GM12878 (cell line): Measurements from ENCODE around the gene C3orf33. TPM values are rescaled to one million over a fixed set of nuclear protein-coding genes. Genes with fewer than 3 reads are reported as not detected.

Source experiments
- ATAC-seq: fragments of 200-7000 bp; cut with Tn5 transposase; 3 replicates; pipeline ENCODE4 v1.9.1; 2020; ENCODE audit warnings: mild to moderate bottlenecking, moderate library complexity
- BruUV-seq: library from RNA; stranded (reverse); fragments of 400-500 nt; replicated peaks from 2 replicates; lab custom pipeline; 2021; lab: Mats Ljungman, UMichigan
- CTCF ChIA-PET: fragments of 300-600 bp; sonication (Branson Sonifier 250); formaldehyde crosslinking; extraction: SDS; loops from one replicate; lab custom pipeline; 2021; ENCODE audit warnings: inconsistent platforms; lab: Yijun Ruan, JAX
- POLR2A ChIA-PET: fragments of 350-600 bp; formaldehyde crosslinking; extraction: SDS; loops from one replicate; lab custom pipeline; 2021; ENCODE audit warnings: inconsistent platforms; lab: Charles Lee
- RAD21 ChIA-PET: fragments of 300-600 bp; sonication (Branson Sonifier 250); formaldehyde crosslinking; loops from one replicate; lab custom pipeline; 2023; ENCODE audit warnings: antibody characterized with exemption; ENCODE audit not compliant: unreplicated experiment; lab: Charles Lee
- SMC1A ChIA-PET: fragments of 300-600 bp; sonication (Branson Sonifier 250); formaldehyde crosslinking; loops from one replicate; lab custom pipeline; 2023; ENCODE audit not compliant: unreplicated experiment, uncharacterized antibody; lab: Charles Lee
- DNase-seq: peaks from one replicate; pipeline ENCODE4 v3.0.0-alpha.2; 2011; ENCODE audit warnings: low read depth, low spot score
- FAIRE-seq: peaks from 3 replicates; lab custom pipeline; 2011; peaks lifted over from hg19 to GRCh38; lab: Jason Lieb, UNC
- H2AFZ ChIP-seq: 2 replicates; pipeline ENCODE4 v1.6.0; 2011; ENCODE audit warnings: low read depth, low read length, control low read depth; ENCODE audit not compliant: control insufficient read depth
- H3K27ac ChIP-seq: 2 replicates; pipeline ENCODE4 v1.5.1; 2011; ENCODE audit warnings: control low read depth; ENCODE audit not compliant: control insufficient read depth, insufficient read depth
- H3K27me3 ChIP-seq, 2 experiments: replicated peaks in 1 of 2; 2 replicates each; pipeline versions ENCODE4 v1.6.0 to v1.6.1; 2011; ENCODE audit warnings: low read length in 1 of 2; ENCODE audit not compliant: control insufficient read depth in 2 of 2, insufficient read depth in 2 of 2
- H3K36me3 ChIP-seq, 2 experiments: 2 replicates each; pipeline ENCODE4 v1.5.1; 2011; ENCODE audit warnings: low read length in 1 of 2; ENCODE audit not compliant: control insufficient read depth in 2 of 2, insufficient read depth in 2 of 2
- H3K4me1 ChIP-seq: 2 replicates; pipeline ENCODE4 v1.6.1; 2011; ENCODE audit warnings: mild to moderate bottlenecking, low read length, moderate library complexity, mixed read lengths; ENCODE audit not compliant: control insufficient read depth, insufficient read depth
- H3K4me2 ChIP-seq: 2 replicates; pipeline ENCODE4 v1.6.0; 2011; ENCODE audit warnings: control low read depth; ENCODE audit not compliant: control insufficient read depth, insufficient read depth
- H3K4me3 ChIP-seq: fragments of 200-600 bp; sonication (generic); 2 replicates; pipeline ENCODE4 v1.5.1; 2016
- H3K79me2 ChIP-seq: 2 replicates; pipeline ENCODE4 v1.6.0; 2011; ENCODE audit warnings: low read length; ENCODE audit not compliant: control insufficient read depth, insufficient read depth
- H3K9ac ChIP-seq: 2 replicates; pipeline ENCODE4 v1.8.0; 2011; ENCODE audit warnings: low read length, control low read depth, mixed read lengths; ENCODE audit not compliant: control insufficient read depth, insufficient read depth
- H3K9me3 ChIP-seq: replicated peaks from 3 replicates; pipeline ENCODE4 v1.5.1; 2011; ENCODE audit warnings: mild to moderate bottlenecking, low read length; ENCODE audit not compliant: control insufficient read depth, insufficient read depth
- H4K20me1 ChIP-seq: 2 replicates; pipeline ENCODE4 v1.6.0; 2011; ENCODE audit not compliant: control insufficient read depth, insufficient read depth
- BCL3 ChIP-seq: IDR thresholded peaks from 2 replicates; pipeline ENCODE4 v1.6.1; 2011; ENCODE audit warnings: borderline replicate concordance, low read depth, mild to moderate bottlenecking, moderate library complexity, low read length; ENCODE audit not compliant: insufficient read depth, poor library complexity, severe bottlenecking
- BHLHE40 ChIP-seq, 2 experiments: fragments of 450-650 bp in 1 of 2; IDR thresholded peaks; 2 replicates each; pipeline ENCODE4 v1.6.1; 2011 to 2017; ENCODE audit warnings: low read depth in 2 of 2, borderline replicate concordance in 1 of 2, improper control_type of control experiment in 1 of 2, low read length in 1 of 2, mild to moderate bottlenecking in 1 of 2
- CBX5 ChIP-seq: sonication (generic); IDR thresholded peaks from 2 replicates; pipeline ENCODE4 v1.6.1; 2016; ENCODE audit warnings: low read depth, moderate library complexity, mild to moderate bottlenecking, inconsistent platforms
- CHD4 ChIP-seq: fragments of 200-600 bp; sonication (generic); IDR thresholded peaks from 2 replicates; pipeline ENCODE4 v1.6.1; 2016; ENCODE audit warnings: mild to moderate bottlenecking
- EGR1 ChIP-seq, 2 experiments: IDR thresholded peaks; 1 replicate in 1 of 2; 2 replicates in 1 of 2; pipeline ENCODE4 v1.6.1; 2011 to 2012; ENCODE audit warnings: low read depth in 2 of 2, low read length in 2 of 2, borderline replicate concordance in 1 of 2, mild to moderate bottlenecking in 1 of 2, moderate library complexity in 1 of 2
- GATAD2B ChIP-seq: fragments of 450-650 bp; conservative IDR thresholded peaks from 2 replicates; pipeline ENCODE4 v1.6.1; 2017; ENCODE audit warnings: low read depth, mild to moderate bottlenecking, moderate library complexity
- KLF5 ChIP-seq: fragments of 450-650 bp; IDR thresholded peaks from 2 replicates; pipeline ENCODE4 v1.6.1; 2014; ENCODE audit warnings: mild to moderate bottlenecking; ENCODE audit not compliant: partially characterized antibody
- MXI1 ChIP-seq: fragments of 150-350 bp; IDR thresholded peaks from 2 replicates; pipeline ENCODE4 v1.6.1; 2011; ENCODE audit warnings: low read depth, mild to moderate bottlenecking, inconsistent platforms, low read length, improper control_type of control experiment
- NFYA ChIP-seq: IDR thresholded peaks from 2 replicates; pipeline ENCODE4 v1.6.1; 2011; ENCODE audit warnings: low read depth, mild to moderate bottlenecking, low read length, improper control_type of control experiment, borderline replicate concordance
- NR2C1 ChIP-seq: fragments of 450-650 bp; IDR thresholded peaks from 2 replicates; pipeline ENCODE4 v1.6.1; 2017; ENCODE audit warnings: antibody characterized with exemption, mild to moderate bottlenecking, moderate library complexity
- RAD21 ChIP-seq: IDR thresholded peaks from 2 replicates; pipeline ENCODE4 v1.6.1; 2011; ENCODE audit warnings: mild to moderate bottlenecking, low read depth, low read length, moderate library complexity; ENCODE audit not compliant: insufficient read depth
- RBBP5 ChIP-seq: fragments of 200-600 bp; sonication (generic); conservative IDR thresholded peaks from 2 replicates; pipeline ENCODE4 v1.6.1; 2016
- RFX5 ChIP-seq: IDR thresholded peaks from 2 replicates; pipeline ENCODE4 v1.6.1; 2011; ENCODE audit warnings: low read depth, low read length, improper control_type of control experiment
- SMAD1 ChIP-seq: fragments of 450-650 bp; IDR thresholded peaks from 2 replicates; pipeline ENCODE4 v1.6.1; 2018; ENCODE audit warnings: mild to moderate bottlenecking, low read depth; ENCODE audit not compliant: partially characterized antibody
- SPI1 ChIP-seq: IDR thresholded peaks from 2 replicates; pipeline ENCODE4 v1.6.1; 2011; ENCODE audit warnings: low read depth, mild to moderate bottlenecking, low read length, moderate library complexity, borderline replicate concordance; ENCODE audit not compliant: insufficient read depth
- SRF ChIP-seq, 2 experiments: IDR thresholded peaks; 2 replicates each; pipeline ENCODE4 v1.6.1; 2011; ENCODE audit warnings: low read depth in 2 of 2, low read length in 2 of 2, mild to moderate bottlenecking in 1 of 2, moderate library complexity in 1 of 2
- TAF1 ChIP-seq: IDR thresholded peaks from 2 replicates; pipeline ENCODE4 v1.6.1; 2011; ENCODE audit warnings: mild to moderate bottlenecking, low read depth, low read length, borderline replicate concordance
- TBL1XR1 ChIP-seq: IDR thresholded peaks from 2 replicates; pipeline ENCODE4 v1.6.1; 2012; ENCODE audit warnings: low read depth, low read length, improper control_type of control experiment
- ZBTB33 ChIP-seq: fragments of 450-650 bp; IDR thresholded peaks from 2 replicates; pipeline ENCODE4 v1.6.1; 2017; ENCODE audit warnings: mild to moderate bottlenecking
- ZNF217 ChIP-seq: fragments of 450-650 bp; IDR thresholded peaks from 2 replicates; pipeline ENCODE4 v1.6.1; 2017; ENCODE audit warnings: antibody characterized with exemption, mild to moderate bottlenecking
- in situ Hi-C: fragments of 300-500 bp; cut with MboI; formaldehyde crosslinking; loops from 9 replicates; pipeline ENCODE4 v1.14.3; 2018; ENCODE audit warnings: mixed read lengths
- intact Hi-C: fragments of 100-400 bp; cut with micrococcal nuclease; formaldehyde crosslinking; loops from one replicate; pipeline ENCODE4 v1.14.2; 2022; ENCODE audit not compliant: unreplicated experiment
- polyA plus RNA-seq, 11 experiments: library from polyadenylated mRNA; depleted of rRNA in 4 of 11; unstranded in 6 of 11; stranded (reverse) in 5 of 11; fragments of >200 nt; fragmentation: Nextera tagmentation in 4 of 11; fragmentation: Illumina TruSeq in 1 of 11; extraction: Ambion mirVana in 4 of 11; extraction: Trizol in 1 of 11; gene quantifications; 1 replicate in 1 of 11; 2 replicates in 10 of 11; pipeline versions ENCODE4 v1.2.1 to v1.2.3, GENCODE V29; 2011 to 2016; ENCODE audit warnings: inconsistent platforms in 2 of 11, missing spikeins in 2 of 11, low read depth in 1 of 11
- total RNA-seq, 4 experiments: library from RNA; depleted of rRNA in 3 of 4; stranded (reverse); fragments of >200 nt in 3 of 4; fragmentation: Illumina TruSeq in 1 of 4; extraction: Trizol in 1 of 4; gene quantifications; 2 replicates each; pipeline versions ENCODE4 v1.2.1 to v1.2.3, GENCODE V29; 2013 to 2021

The C3orf33 gene
- total and polyA plus RNA-seq, 10 of the 15 experiments (the other 5 are each of a cell fraction or from before 2014, with no cell fraction given) = 0.35 to 1.7 (median 0.90) TPM

GRCh38 chr3:155815030-155815545 is 9.0 kb upstream of the C3orf33 start:
- H3K79me2 ChIP-seq = no peaks in the 10 kb centered on the region
- SMC1A ChIA-PET = interaction anchor here (0.7 to 1.4 kb wide), 2 partner anchors 38 to 44 kb away, joined by 3 read pairs; no protein-coding TSS in a partner anchor
- H3K27ac ChIP-seq = no peak overlapping the region
- no peak overlapping the region for H3K4me3 ChIP-seq
- CTCF ChIA-PET = interaction anchor here (3.1 kb wide), 1 partner anchor 9 kb away, joined by 15 read pairs; the partner anchor contains the start of gene C3orf33
- H4K20me1 ChIP-seq = no peaks in the 10 kb centered on the region
- no peak overlapping the region for H3K4me2 ChIP-seq
- H3K27me3 ChIP-seq = no peaks in the 10 kb centered on the region
- no peaks in the 10 kb centered on the region for H3K36me3 ChIP-seq
- no peak for FAIRE-seq
- H2AFZ ChIP-seq = no peak overlapping the region
- in situ Hi-C loops = no loop called here
- RAD21 ChIA-PET = no interaction called here
- TF ChIP-seq GATAD2B (no peak), SRF (IDR thresholded peaks at IDR 0.05; ENCODE audit: low read depth in 2 of 2, low read length in 2 of 2) (no peak), KLF5 (no peak), NFYA (no peak), CHD4 (no peak), SPI1 (no peak), TAF1 (no peak), SMAD1 (no peak), EGR1 (IDR thresholded peaks at IDR 0.05; ENCODE audit: borderline replicate concordance in 1 of 2, low read depth in 2 of 2, low read length in 2 of 2) (no peak), BCL3 (no peak), NR2C1 (no peak), MXI1 (no peak), TBL1XR1 (no peak), RBBP5 (no peak), RAD21 (no peak), CBX5 (no peak), BHLHE40 (IDR thresholded peaks at IDR 0.05; ENCODE audit: borderline replicate concordance in 1 of 2, low read depth in 2 of 2, low read length in 1 of 2) (no peak), ZNF217 (no peak), RFX5 (no peak), ZBTB33 (no peak)
- intact Hi-C loops = no loop called here
- POLR2A ChIA-PET = interaction anchor here (0.5 kb wide), 1 partner anchor 27 kb away, joined by 4 read pairs; no protein-coding TSS in a partner anchor
- no peak overlapping the region for H3K9ac ChIP-seq
- H3K9me3 ChIP-seq = no peaks in the 10 kb centered on the region
- H3K4me1 ChIP-seq = no peaks in the 10 kb centered on the region
- DNase-seq = no peak
- no TSS peak for BruUV-seq
- ATAC-seq = no peak
